H9 (cell line): ENCODE results near the gene PARL. TPM values are rescaled to one million over a fixed set of nuclear protein-coding genes. Genes with fewer than 3 reads are reported as not detected.

Source experiments
- DNase-seq: peaks from one replicate; pipeline ENCODE4 v3.0.0-alpha.2; 2017
- H2AFZ ChIP-seq: one replicate; pipeline ENCODE4 v1.6.1; 2013; ENCODE audit warnings: mild to moderate bottlenecking, low read length, control low read depth, moderate library complexity
- H2AK5ac ChIP-seq: 2 replicates; pipeline ENCODE4 v1.6.1; 2013; ENCODE audit warnings: low read length, control low read depth, mixed read lengths; ENCODE audit not compliant: insufficient read length
- H2BK120ac ChIP-seq: one replicate; pipeline ENCODE4 v1.6.1; 2013; ENCODE audit warnings: low read depth, mild to moderate bottlenecking, low read length, control low read depth, inconsistent platforms; ENCODE audit not compliant: poor library complexity, severe bottlenecking
- H2BK12ac ChIP-seq: 2 replicates; pipeline ENCODE4 v1.6.1; 2013; ENCODE audit warnings: low read length, control low read depth, mixed read lengths, low read depth; ENCODE audit not compliant: insufficient read length
- H2BK15ac ChIP-seq: 2 replicates; pipeline ENCODE4 v1.6.1; 2013; ENCODE audit warnings: low read depth, low read length, control low read depth
- H2BK20ac ChIP-seq: one replicate; pipeline ENCODE4 v1.6.1; 2013; ENCODE audit warnings: low read depth, mild to moderate bottlenecking, low read length, control low read depth, inconsistent platforms; ENCODE audit not compliant: poor library complexity, severe bottlenecking
- H2BK5ac ChIP-seq: 2 replicates; pipeline ENCODE4 v1.6.1; 2013; ENCODE audit warnings: low read length, control low read depth, mixed read lengths; ENCODE audit not compliant: insufficient read length
- H3K14ac ChIP-seq: 2 replicates; pipeline ENCODE4 v1.6.1; 2013; ENCODE audit warnings: low read length, control low read depth; ENCODE audit not compliant: insufficient read depth
- H3K18ac ChIP-seq: 2 replicates; pipeline ENCODE4 v1.6.1; 2013; ENCODE audit warnings: low read depth, mild to moderate bottlenecking, mixed read lengths, low read length, control low read depth; ENCODE audit not compliant: insufficient read length
- H3K23ac ChIP-seq: 2 replicates; pipeline ENCODE4 v1.6.1; 2013; ENCODE audit warnings: low read length, control low read depth, mixed read lengths, low read depth; ENCODE audit not compliant: insufficient read length
- H3K23me2 ChIP-seq: 2 replicates; pipeline ENCODE4 v1.6.1; 2013; ENCODE audit warnings: low read depth, mild to moderate bottlenecking, mixed read lengths, low read length, control low read depth; ENCODE audit not compliant: insufficient read length, poor library complexity, severe bottlenecking
- H3K27ac ChIP-seq: 2 replicates; pipeline ENCODE4 v1.5.1; 2013; ENCODE audit warnings: low read length, control low read depth, mixed read lengths, low read depth; ENCODE audit not compliant: insufficient read length
- H3K27me3 ChIP-seq: 2 replicates; pipeline ENCODE4 v1.6.1; 2013; ENCODE audit warnings: low read length, control low read depth, inconsistent platforms; ENCODE audit not compliant: insufficient read depth
- H3K4ac ChIP-seq: 2 replicates; pipeline ENCODE4 v1.6.1; 2013; ENCODE audit warnings: low read depth, mild to moderate bottlenecking, control low read depth, inconsistent platforms, low read length, moderate library complexity
- H3K4me1 ChIP-seq: 2 replicates; pipeline ENCODE4 v1.6.1; 2013; ENCODE audit warnings: low read length, control low read depth, inconsistent platforms; ENCODE audit not compliant: insufficient read depth
- H3K4me2 ChIP-seq: 2 replicates; pipeline ENCODE4 v1.6.1; 2013; ENCODE audit warnings: low read length, control low read depth, mixed read lengths; ENCODE audit not compliant: insufficient read length, insufficient read depth
- H3K56ac ChIP-seq: 2 replicates; pipeline ENCODE4 v1.6.1; 2013; ENCODE audit warnings: low read depth, mild to moderate bottlenecking, mixed read lengths, low read length, control low read depth; ENCODE audit not compliant: insufficient read length
- H3K79me1 ChIP-seq: 2 replicates; pipeline ENCODE4 v1.6.1; 2013; ENCODE audit warnings: low read depth, mild to moderate bottlenecking, moderate library complexity, low read length, control low read depth, inconsistent platforms; ENCODE audit not compliant: insufficient read depth, poor library complexity, severe bottlenecking
- H3K79me2 ChIP-seq: 2 replicates; pipeline ENCODE4 v1.6.1; 2013; ENCODE audit warnings: low read length, control low read depth, inconsistent platforms; ENCODE audit not compliant: insufficient read depth
- H3K9ac ChIP-seq: 2 replicates; pipeline ENCODE4 v1.6.1; 2013; ENCODE audit warnings: low read length, control low read depth, mixed read lengths; ENCODE audit not compliant: insufficient read length; ENCODE audit errors: extremely low read depth
- H3K9me3 ChIP-seq: one replicate; pipeline ENCODE4 v1.6.1; 2013; ENCODE audit warnings: low read depth, low read length, inconsistent platforms; ENCODE audit not compliant: control insufficient read depth
- H3T11ph ChIP-seq: one replicate; pipeline ENCODE4 v1.6.1; 2013; ENCODE audit warnings: mild to moderate bottlenecking, low read length, control low read depth, inconsistent platforms
- H4K20me1 ChIP-seq: one replicate; pipeline ENCODE4 v1.6.1; 2013; ENCODE audit not compliant: control insufficient read depth, insufficient read length, insufficient read depth
- H4K5ac ChIP-seq: 2 replicates; pipeline ENCODE4 v1.6.1; 2013; ENCODE audit warnings: low read depth, mild to moderate bottlenecking, mixed read lengths, low read length, control low read depth; ENCODE audit not compliant: insufficient read length
- H4K8ac ChIP-seq: replicated peaks from 2 replicates; pipeline ENCODE4 v1.6.1; 2013; ENCODE audit warnings: low read length, control low read depth, mixed read lengths, low read depth; ENCODE audit not compliant: insufficient read length
- H4K91ac ChIP-seq: 2 replicates; pipeline ENCODE4 v1.6.1; 2013; ENCODE audit warnings: low read depth, mild to moderate bottlenecking, moderate library complexity, mixed read lengths, low read length, control low read depth; ENCODE audit not compliant: insufficient read length
- H3K27ac Mint-ChIP-seq, 3 experiments: 2 replicates in 2 of 3; 3 replicates in 1 of 3; pipeline ENCODE4 v1.8.0; 2020 to 2021; ENCODE audit warnings: mixed read lengths in 3 of 3, mild to moderate bottlenecking in 1 of 3, moderate library complexity in 1 of 3
- H3K27me3 Mint-ChIP-seq: 2 replicates; pipeline ENCODE4 v1.8.0; 2021; ENCODE audit warnings: low read depth, mild to moderate bottlenecking, moderate library complexity, mixed read lengths
- H3K36me3 Mint-ChIP-seq, 3 experiments: 2 replicates in 2 of 3; 3 replicates in 1 of 3; pipeline ENCODE4 v1.8.0; 2020 to 2021; ENCODE audit warnings: low read depth in 3 of 3, mixed read lengths in 3 of 3; ENCODE audit not compliant: insufficient read depth in 1 of 3
- H3K4me1 Mint-ChIP-seq, 2 experiments: 2 replicates each; pipeline ENCODE4 v1.8.0; 2020; ENCODE audit warnings: mixed read lengths in 2 of 2
- H3K4me3 Mint-ChIP-seq, 2 experiments: 2 replicates in 1 of 2; 3 replicates in 1 of 2; pipeline ENCODE4 v1.8.0; 2020 to 2021; ENCODE audit warnings: mild to moderate bottlenecking in 2 of 2, mixed read lengths in 2 of 2, moderate library complexity in 1 of 2
- H3K9me3 Mint-ChIP-seq, 2 experiments: 2 replicates in 1 of 2; 3 replicates in 1 of 2; pipeline ENCODE4 v1.8.0; 2020; ENCODE audit warnings: mild to moderate bottlenecking in 2 of 2, mixed read lengths in 2 of 2, moderate library complexity in 1 of 2
- WGBS: extraction: QIAGEN DNeasy Blood & Tissue Kit; methylation state at CpG from one replicate; pipeline ENCODE4 v1.1.7; 2013; ENCODE audit warnings: missing lambda C conversion rate, low lambda C conversion rate, mixed read lengths; ENCODE audit not compliant: insufficient read length; ENCODE audit errors: extremely low coverage; 5-methylcytosine and 5-hydroxymethylcytosine counted together
- total RNA-seq: library from RNA; stranded (reverse); gene quantifications from 2 replicates; pipeline ENCODE4 v1.2.1, GENCODE V29; 2021
- TF ChIP-seq, protein P1 (sequence below): fragments of 200-600 bp; sonication (generic); conservative IDR thresholded peaks from 3 replicates; pipeline ENCODE4 v1.8.0; 2021; ENCODE audit warnings: antibody characterized with exemption, mild to moderate bottlenecking

PARL gene
- total RNA-seq, 1 experiment from 2014 or later = 94.5 TPM

DNA sequence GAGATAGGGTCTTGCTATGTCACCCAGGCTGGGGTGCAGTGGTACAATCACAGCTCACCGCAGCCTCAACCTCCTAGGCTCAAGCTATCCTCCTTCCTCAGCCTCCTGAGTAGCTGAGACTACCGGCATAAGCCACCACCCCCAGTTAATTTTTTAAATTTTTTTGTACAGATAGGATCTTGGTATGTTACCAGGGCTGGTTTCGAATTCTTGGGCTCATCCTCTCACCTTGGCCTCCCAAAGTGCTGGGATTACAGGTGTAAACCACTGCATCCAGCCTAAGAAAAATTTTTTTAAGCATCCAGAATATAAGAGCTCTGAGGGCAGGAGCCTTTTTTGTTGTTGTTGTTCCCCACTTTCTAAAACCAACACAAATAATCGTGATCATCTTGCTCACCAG is 44.9 kb downstream of the PARL start:
- Histone ChIP-seq H3T11ph (no peak overlapping the region), H3K56ac (no peak overlapping the region), H3K4me1 (no peaks in the 10 kb centered on the region), H3K79me2 (no peaks in the 10 kb centered on the region), H2AK5ac (no peak overlapping the region), H3K9me3 (no peaks in the 10 kb centered on the region), H3K79me1 (no peaks in the 10 kb centered on the region), H2BK15ac (no peak overlapping the region), H2BK120ac (no peak overlapping the region), H4K20me1 (no peaks in the 10 kb centered on the region), H3K4ac (no peak overlapping the region), H2BK12ac (no peak overlapping the region), H3K23ac (no peak overlapping the region), H3K23me2 (no peaks in the 10 kb centered on the region), H3K27me3 (no peaks in the 10 kb centered on the region), H2BK20ac (no peak overlapping the region), H4K91ac (no peak overlapping the region), H3K18ac (no peak overlapping the region), H2BK5ac (no peak overlapping the region), H3K27ac (no peak overlapping the region), H4K5ac (no peak overlapping the region), H3K9ac (no peak overlapping the region), H3K14ac (no peak overlapping the region), H4K8ac (no peak overlapping the region), H2AFZ (no peak overlapping the region), H3K4me2 (no peak overlapping the region)
- H3K4me3 Mint-ChIP-seq = no peak overlapping the region
- H3K9me3 Mint-ChIP-seq = no peaks in the 10 kb centered on the region
- peaks cover 8 to 64% (median 54%) of the 10 kb centered on the region in 3 experiments; a peak in 6 of 7 replicates for H3K36me3 Mint-ChIP-seq
- H3K4me1 Mint-ChIP-seq = no peaks in the 10 kb centered on the region
- no peak overlapping the region for H3K27ac Mint-ChIP-seq
- no CpG with 5 or more reads among the region's 4 CpGs for WGBS
- no peaks in the 10 kb centered on the region for H3K27me3 Mint-ChIP-seq
- TF ChIP-seq, protein P1, sequence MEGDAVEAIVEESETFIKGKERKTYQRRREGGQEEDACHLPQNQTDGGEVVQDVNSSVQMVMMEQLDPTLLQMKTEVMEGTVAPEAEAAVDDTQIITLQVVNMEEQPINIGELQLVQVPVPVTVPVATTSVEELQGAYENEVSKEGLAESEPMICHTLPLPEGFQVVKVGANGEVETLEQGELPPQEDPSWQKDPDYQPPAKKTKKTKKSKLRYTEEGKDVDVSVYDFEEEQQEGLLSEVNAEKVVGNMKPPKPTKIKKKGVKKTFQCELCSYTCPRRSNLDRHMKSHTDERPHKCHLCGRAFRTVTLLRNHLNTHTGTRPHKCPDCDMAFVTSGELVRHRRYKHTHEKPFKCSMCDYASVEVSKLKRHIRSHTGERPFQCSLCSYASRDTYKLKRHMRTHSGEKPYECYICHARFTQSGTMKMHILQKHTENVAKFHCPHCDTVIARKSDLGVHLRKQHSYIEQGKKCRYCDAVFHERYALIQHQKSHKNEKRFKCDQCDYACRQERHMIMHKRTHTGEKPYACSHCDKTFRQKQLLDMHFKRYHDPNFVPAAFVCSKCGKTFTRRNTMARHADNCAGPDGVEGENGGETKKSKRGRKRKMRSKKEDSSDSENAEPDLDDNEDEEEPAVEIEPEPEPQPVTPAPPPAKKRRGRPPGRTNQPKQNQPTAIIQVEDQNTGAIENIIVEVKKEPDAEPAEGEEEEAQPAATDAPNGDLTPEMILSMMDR = no peak
- no peak for DNase-seq
